Fibroblast of pulmonary artery (primary cell): ENCODE measurements around the gene PRLHR.

Experiments used
- DNase-seq: peaks from one replicate; pipeline ENCODE4 v3.0.0-alpha.2; 2010; ENCODE audit warnings: low read depth
- H3K4me3 ChIP-seq: replicated peaks from 2 replicates; pipeline ENCODE4 v1.5.1; 2011; ENCODE audit warnings: low read depth, mild to moderate bottlenecking, control low read depth, low read length, moderate library complexity
- TF ChIP-seq, protein P1 (sequence below): IDR thresholded peaks from 2 replicates; pipeline ENCODE4 v1.5.1; 2011; ENCODE audit warnings: mild to moderate bottlenecking, control low read depth, low read length, inconsistent platforms; ENCODE audit errors: missing control alignments

The PRLHR gene

DNA sequence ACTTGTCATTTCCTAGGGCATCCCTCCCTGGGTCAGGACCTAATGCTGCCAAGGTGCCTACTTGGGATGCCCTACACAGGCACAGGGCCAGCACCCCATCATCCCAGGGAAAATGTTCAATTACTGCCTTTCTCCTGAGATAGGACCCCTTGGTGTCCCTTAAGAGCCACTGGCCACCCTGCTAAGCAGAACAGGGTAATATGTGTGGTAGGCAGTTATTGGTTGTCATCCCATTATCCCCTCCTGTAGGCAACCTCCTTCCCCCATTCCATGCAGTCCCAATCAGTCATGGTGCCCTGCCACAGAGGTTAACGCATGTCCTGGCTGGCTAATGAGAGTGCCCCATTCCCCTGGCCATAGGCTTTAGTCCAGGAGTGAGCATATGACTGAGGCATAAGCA lies 53.2 kb downstream of the PRLHR start:
- no peak for DNase-seq
- TF ChIP-seq, protein P1, sequence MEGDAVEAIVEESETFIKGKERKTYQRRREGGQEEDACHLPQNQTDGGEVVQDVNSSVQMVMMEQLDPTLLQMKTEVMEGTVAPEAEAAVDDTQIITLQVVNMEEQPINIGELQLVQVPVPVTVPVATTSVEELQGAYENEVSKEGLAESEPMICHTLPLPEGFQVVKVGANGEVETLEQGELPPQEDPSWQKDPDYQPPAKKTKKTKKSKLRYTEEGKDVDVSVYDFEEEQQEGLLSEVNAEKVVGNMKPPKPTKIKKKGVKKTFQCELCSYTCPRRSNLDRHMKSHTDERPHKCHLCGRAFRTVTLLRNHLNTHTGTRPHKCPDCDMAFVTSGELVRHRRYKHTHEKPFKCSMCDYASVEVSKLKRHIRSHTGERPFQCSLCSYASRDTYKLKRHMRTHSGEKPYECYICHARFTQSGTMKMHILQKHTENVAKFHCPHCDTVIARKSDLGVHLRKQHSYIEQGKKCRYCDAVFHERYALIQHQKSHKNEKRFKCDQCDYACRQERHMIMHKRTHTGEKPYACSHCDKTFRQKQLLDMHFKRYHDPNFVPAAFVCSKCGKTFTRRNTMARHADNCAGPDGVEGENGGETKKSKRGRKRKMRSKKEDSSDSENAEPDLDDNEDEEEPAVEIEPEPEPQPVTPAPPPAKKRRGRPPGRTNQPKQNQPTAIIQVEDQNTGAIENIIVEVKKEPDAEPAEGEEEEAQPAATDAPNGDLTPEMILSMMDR = no peak
- H3K4me3 ChIP-seq = no peak overlapping the region

DNA sequence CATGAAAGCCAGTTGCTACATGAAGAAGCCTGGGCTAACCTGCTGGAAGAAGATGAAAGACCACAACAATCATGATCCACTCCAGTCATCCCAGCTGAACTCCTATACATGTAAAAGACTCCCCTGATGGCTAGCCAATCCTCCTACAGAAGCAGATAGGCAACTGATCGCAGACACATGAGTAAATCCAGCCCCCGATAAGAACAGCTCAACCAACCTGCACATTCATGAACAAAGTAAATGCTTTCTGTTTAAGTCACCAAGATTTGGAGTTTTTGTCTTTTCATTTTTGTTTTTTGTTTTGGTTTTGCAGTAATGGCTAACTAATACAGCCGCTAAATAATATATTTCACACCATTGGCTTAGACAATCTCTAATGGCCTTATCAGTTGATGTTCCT lies 53.7 kb downstream of the PRLHR start:
- H3K4me3 ChIP-seq = no peak overlapping the region
- no peak for DNase-seq
- TF ChIP-seq, protein P1 = no peak
